HG03342 (cell line): Measurements from ENCODE around the gene ERICH6.
A peak's percentile ranks its signal among the peaks of the same experiment; 100 is the strongest.

Experiments used
- ATAC-seq: cut with Tn5 transposase; IDR thresholded peaks from one replicate; pipeline ENCODE4 v1.9.1; 2021; ENCODE audit warnings: mild to moderate bottlenecking, moderate library complexity; ENCODE audit not compliant: unreplicated experiment

ERICH6 gene

DNA sequence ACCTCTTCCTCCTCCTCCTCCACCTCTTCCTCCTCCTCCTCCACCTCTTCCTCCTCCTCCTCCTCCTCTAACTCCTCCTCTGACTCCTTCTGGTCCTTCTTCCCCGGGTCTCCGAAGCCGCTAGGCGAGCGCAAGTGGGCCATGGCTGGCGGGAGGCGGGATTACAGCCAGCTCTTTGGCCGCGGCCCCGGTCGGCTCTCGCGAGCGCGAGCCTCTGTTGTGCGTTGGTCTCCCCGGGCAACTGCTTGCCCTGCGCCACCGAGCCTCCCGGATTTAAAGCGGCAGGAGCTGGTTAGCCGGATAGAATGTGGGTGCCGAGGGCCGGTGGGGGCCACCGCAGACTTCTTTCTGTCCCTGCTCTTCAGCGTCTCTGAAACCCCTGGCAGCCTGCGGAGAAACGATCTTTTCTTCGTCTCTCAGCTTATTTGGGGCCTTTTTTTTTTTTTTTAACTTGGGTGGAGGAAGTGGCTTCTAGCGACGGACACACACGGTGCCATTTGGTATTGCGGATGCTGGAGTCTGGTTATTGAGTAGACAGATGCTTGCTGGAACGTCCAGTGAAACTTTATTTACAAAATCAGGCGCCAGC, at the start of gene ERICH6:
TSS of gene ERICH6 (minus strand) at position 165 of the 589 bp plus-strand sequence. CDS start at position 143, 22 bp downstream.
- peak; percentile 98 for ATAC-seq

DNA sequence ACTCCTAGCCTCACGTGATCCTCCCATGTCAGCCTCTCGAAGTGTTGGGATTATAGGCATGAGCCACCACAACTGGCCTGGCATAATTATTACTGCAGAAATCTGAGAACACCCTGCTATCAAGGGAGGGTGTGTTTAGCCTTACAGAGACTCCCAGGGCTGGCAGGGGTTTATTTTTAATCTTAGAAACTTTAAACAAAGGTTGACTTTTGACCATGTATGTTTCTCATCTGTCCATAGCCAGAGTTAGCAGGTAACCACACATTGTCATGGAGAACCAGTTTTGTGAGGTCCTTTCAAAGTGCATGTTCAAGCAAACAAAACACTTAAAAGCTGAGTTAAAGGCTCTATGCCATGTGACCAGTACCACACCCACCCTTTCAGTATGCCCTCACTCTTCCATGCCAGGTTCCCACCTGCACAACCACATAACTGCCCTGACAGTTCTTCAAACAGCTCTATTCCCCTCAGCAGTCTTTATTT, 48.1 kb upstream of the ERICH6 start:
- no peak for ATAC-seq

DNA sequence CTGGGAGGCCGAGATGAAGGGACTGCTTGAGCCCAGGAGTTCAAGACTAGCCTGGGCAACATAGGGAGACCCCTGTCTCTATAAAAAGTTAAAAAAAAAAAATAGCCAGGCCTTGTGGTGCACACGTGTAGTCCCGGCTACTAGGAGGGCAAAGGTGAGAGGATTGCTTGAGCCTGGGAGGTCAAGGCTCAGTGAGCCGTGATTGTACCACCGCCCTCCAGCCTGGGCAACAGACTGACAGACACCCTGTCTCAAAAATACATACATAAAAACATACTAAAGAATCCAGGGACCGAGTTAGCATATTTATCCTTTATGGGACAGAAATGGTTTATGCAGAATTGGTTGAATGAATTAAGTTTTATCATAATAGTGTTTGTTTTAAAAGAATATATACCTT, 45.5 kb upstream of the ERICH6 start:
- ATAC-seq = no peak

DNA sequence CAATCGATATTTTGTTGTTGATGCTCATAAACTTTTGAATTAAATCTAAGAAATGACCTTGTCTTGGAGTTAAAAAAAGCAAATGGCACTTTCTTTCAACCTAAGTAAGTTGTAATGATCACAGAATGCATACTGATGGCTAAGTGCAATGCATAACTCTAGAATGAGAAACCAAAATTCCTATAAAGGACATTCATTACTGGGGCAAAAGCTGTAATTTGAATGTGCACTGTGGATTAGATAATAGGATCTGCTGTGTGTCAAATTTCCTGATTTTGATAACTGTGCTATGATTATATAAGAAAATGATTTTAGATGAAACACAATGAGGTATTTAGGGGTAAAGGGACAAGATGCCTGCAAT, 44.9 kb upstream of the ERICH6 start:
- no peak for ATAC-seq

DNA sequence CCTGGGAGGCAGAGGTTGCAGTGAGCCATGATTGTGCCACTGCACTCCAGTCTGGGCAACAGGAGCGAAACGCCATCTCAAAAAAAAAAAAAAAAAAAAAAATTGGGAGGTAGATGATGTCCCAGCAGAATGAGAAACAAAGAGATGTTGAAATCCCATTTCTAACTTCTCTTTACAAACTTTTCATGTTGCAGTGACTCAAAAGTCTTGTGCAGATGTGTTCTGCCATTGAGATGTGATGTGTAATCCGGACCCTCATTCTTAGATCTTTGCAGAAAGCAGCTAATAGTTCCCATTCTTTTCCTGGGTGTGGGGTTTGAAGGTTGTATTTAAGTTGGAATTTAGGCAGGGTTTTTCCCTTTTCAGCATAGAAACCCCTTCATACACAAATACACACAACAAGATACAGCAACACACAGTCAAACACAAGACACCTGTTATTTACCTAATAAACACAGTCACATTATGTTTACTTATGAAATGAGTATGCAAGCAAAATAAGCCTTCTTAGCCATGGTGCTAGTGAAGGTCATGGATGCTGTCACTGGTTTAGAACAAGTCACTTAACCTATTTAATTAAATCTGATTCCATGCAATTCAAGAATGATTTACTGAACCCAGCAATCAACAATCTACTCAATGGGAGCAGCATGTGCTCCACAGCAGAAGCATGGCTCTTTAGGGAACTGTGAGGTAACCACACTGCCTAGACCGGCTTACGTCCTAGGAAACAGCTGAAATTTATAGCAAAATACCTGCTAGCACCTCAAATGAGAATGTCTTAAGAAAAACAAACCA, 44.4 kb upstream of the ERICH6 start:
- ATAC-seq = no peak

DNA sequence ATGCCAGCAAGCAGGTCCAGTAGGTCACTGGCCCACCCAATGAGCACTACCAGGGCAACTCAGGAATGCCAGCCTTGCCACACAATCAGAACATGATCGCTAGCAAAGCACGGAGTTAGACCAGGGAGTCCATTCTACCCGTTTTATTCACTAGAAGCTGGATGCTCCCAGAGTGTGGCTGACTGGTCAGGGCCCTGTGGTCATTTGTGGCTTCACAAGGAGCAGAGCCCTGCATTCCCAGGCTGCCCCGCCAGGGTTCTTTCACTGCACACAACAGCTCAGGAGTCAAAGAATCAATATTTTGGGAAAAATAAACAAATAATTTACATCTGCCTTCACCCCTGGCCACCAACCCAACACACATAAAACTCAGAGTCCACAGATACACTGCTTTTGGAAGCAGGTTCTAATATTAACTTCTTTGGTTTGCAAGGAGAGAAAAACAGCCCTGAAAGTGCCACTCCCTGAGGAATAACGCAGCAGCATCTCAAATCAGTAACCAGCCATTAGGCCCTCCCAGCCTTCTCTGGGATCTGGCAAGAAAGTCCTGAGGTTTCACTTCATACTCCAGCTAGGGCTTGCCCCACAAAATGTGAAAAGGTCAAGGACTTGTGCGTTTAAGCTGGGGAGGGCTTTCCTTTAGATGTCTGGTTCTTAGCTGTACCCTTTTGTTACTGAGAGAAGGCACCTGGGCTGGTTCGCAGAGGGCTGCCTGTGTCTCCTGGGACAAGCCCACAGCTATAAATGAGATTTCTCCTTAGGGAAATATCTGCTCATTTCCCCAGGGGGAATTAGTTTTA, 43.3 kb upstream of the ERICH6 start:
- ATAC-seq = no peak

DNA sequence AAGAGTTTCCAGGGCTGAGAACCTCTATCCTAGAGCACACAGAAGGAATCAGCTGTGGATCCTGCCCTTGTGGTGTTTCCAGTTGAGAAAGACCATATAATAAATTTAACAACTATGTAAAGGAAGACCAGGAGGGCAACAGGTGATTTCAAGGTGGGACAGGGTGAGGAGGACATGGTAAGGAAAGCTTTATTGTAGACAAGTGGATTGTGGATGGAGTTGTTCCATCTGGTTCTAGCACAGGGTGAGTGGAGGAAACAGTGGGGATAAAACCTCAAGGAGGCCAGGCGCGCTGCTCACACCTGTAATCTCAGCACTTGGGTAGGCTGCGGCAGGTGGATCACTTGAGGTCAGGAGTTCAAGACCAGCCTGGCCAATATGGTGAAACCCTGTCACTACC, 42.1 kb upstream of the ERICH6 start:
- ATAC-seq = no peak

DNA sequence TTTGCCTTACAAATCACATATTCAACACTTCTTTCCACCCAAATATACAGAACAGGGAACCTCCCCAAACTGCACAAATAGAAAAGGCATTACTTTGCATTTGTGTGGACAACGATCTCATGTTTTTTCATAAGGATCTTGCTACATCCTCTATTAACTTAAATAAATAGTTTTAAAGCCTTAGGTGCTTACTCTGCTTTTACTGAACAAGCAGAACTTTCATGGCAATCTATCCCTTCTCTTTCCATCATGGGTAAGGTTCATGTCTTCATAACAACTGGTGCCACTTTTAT, 41.1 kb upstream of the ERICH6 start:
- no peak for ATAC-seq

DNA sequence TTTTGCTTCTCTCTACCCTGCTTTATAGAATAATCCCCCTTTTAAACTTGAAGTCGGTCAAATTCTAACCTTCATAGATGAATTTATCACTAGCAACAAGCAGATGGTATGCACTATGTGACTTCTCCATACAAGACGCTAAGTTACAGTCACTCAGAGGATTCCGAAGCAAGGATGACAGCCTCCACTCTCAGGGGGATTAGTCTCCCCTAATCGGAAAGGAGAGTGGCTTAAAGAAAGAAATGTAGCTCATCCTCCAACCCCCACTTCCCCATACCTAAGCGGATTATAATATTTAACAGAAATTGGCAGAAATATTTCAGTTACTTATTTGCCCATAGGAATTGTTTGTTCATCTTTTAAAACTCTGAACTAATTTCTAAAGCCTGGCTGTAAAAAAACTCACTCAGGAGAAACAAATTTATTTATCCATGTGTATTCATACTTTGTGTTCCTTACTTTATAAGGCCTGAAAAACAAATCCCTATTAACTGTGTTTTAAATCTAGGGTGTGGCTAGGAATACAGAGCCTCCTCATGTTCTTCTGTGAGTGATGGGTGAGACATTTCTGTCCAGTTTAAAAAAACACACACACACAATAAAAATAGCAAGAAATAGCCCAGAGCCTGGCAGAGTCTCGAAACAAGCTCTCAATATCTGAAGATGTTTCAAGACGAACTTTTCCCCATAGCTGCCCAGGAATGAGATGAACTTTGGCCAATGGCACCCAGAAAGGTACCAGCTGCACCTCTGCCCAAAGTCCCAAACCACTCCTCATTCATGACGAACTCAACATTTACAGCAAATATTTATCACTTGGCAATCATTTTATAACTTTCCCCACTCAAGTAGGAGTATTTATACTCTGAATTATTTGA, 40.6 kb upstream of the ERICH6 start:
- ATAC-seq = no peak

DNA sequence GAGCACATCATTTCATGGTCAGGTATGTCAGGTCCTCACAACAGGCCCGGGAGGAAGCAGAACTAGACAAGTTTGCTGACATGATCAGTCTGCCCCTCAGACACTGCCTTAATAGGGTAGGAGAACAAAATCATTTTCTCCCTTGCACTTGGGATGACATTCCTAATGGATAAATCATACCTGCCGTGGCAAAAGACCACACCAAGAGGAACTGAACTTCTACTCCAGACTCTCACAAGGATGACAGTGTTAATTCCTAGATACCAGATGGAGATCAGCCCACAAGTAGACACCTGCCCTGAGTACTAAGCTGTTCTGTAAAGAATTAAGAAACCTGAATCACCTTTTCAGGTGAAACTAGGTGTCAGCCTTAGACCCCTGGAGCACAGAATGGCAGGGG, 39.8 kb upstream of the ERICH6 start:
- no peak for ATAC-seq

DNA sequence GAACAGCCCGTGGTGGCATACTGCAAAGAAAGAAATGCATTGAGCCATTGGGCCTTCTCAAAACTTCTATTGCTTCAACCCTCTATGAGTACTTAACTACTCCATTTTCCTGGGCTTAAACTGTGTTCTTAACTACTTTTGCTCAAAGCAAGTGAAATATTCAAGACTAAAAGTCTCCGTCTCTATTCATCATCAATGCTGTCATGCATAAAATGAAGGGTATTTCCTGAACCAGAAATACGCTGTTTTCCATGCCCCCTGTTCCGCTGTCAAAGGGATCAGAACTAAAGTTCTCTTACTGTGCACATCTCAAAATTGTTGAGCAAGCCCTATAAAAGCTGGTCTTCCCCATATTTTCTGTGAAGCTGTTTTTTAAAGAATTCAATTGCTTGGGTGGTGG, 39.0 kb upstream of the ERICH6 start:
- no peak for ATAC-seq

DNA sequence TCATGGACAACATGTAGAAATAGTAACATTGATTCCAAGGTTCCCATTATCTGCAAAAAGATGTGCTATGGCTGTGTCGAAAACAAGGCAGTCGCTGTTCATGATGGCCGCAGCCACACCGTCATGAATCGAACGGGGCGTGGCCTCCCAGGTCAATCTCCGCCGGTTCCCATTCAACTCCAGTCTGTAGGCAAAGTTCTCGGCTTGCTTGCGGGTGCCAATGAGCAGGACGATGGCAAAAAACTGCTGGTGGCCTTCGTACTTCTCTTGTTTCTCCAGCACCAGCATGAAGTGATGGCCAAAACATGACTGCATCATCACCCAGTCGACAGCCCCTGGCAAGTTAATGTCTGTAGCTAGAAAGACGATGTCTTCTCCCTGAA, 38.4 kb upstream of the ERICH6 start:
- ATAC-seq = no peak

DNA sequence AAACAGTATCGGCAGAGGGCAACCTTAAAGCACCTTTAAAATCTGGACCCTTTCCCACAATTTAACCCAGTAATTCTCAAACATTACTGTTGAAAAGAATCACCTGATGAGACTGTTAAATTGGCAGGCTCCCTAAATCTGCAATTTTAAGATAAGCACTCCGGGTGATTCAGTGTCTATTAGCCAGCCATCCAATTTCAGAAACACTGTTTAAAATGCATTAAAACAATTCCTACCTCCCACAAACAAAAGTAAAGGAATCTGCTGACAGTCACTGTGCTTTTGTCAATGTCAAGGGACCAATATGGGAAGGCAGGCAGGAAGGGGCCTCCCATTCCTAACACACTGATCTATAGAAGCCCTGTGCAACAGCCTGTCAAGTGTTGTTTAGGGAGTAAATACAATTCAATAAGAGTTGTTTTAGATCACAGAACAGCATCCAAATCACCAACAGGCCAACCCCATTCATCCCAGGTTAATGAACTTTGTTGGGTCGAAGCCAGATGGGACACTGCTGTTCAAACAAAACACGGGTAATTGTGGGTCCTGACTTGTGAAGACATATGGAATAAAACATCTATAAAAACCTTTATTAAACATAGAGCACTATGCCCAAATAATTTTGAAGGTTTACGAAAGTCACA, 37.9 kb upstream of the ERICH6 start:
- no peak for ATAC-seq

DNA sequence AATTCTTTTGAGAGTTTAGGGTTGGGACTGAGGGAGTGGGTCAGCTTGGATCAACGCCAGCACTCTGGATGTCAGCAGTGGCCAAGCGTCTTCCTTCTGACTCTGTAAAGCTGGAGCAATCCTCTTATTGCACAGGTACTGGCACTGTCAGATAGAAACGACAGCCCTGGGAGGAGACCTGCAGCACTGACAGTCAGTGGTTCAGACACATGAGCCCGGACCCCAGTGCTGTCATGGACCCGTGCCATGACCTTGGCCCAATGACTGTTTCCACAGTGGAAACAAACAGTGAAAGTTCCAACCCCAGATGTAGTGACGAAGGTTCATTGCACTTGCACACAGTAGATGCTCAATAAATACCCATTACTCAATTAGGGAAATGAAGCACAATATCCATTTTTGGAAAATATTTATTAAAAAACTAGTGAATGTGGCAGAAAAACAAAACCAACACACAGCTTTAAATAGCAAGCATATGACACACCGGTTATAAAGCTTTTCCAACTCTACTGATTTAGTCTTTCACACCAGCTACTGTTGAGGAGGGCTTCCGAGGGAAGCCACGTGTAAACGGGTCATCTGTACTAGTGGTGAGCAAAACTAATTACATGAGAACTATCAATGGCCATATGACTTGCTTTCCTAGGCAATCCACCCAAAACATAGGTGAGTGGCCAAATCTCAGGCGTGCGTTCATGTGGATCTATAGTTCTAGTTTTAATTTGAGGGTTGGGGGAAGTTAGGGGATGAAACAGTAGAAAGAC, 37.2 kb upstream of the ERICH6 start:
- no peak for ATAC-seq

DNA sequence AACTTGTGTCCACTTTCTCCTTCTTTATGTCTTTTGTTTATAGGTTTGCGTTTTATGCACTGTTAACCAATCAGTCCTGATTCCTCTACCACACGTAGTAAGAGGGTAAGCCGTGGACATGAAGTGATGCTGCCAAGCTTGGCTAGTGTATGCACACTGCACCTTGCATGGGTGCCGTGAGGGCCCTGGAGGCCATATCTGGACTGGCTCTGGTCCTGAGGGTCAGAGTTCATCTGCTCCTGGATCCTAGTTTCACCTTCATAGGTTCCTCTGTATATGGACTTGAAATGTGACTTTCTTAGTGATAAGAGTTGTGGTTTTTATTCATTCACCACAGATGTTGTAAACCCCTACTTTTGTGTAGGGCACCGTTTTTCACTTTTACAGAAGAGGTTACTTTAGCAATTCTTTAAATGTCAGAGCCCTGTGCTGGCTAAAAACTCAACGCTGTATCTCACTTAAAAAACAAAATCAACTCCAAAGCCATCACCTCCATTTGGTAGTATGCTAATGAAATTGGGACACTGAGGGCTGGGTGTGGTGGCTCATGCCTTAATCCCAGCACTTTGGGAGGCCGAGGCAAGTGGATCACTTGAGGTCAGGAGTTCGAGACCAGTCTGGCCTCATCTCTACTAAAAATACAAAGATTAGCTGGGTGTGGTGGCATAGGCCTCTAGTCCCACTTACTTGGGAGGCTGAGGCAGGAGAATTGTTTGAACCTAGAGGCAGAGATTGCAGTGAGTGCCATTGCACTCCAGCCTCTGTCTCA, 36.3 kb upstream of the ERICH6 start:
- peak; percentile 25 for ATAC-seq

DNA sequence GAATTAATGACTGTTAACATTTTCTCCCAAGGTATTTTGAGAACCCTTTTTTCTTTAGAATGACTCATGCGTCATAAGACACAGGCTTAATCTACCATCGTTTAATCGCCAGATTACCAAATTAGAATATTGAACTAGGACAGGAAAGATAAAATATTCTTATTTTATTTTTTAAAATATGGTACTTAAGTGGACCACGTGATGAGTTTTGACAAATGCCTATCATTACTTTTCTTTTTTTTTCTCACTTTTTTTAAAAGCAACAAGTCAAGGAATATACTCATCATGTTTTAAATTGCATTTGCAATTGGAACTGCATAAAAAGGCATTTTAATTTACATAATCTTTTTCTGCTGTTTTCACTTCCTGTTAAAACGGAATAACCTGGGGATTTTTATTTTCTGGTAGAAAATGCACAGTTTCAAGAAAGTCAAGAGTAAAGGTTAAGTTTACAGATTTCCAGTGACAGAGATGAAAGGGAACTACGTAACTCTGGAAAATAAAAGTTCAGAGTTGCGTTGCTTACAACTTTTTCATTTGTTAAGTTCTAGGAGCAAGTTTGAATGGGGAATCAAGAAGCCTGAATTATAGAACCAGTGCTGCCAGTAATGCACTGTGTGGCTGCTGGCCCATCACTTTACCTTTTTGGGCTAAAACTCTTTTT, 35.6 kb upstream of the ERICH6 start:
- peak; percentile 32 for ATAC-seq

DNA sequence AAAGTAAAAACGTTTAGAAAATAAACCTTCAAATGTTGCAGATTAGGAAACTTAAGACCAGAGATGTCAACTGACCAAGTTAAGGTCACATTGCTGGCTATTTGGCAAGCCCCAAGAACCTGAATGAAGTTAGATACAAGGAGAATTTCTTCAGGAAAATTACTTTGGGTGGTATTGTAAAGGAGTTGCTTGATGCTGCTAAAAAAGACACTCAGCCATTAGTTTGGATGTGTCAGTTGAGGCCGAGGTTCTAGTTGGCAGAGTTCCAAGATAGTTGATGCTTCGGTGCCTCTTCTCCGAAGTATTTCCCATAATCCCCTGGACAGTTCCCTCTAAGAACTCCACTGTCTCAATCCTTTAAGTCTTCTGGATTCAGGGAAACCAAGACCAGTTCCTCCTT, 35.0 kb upstream of the ERICH6 start:
- ATAC-seq = no peak

DNA sequence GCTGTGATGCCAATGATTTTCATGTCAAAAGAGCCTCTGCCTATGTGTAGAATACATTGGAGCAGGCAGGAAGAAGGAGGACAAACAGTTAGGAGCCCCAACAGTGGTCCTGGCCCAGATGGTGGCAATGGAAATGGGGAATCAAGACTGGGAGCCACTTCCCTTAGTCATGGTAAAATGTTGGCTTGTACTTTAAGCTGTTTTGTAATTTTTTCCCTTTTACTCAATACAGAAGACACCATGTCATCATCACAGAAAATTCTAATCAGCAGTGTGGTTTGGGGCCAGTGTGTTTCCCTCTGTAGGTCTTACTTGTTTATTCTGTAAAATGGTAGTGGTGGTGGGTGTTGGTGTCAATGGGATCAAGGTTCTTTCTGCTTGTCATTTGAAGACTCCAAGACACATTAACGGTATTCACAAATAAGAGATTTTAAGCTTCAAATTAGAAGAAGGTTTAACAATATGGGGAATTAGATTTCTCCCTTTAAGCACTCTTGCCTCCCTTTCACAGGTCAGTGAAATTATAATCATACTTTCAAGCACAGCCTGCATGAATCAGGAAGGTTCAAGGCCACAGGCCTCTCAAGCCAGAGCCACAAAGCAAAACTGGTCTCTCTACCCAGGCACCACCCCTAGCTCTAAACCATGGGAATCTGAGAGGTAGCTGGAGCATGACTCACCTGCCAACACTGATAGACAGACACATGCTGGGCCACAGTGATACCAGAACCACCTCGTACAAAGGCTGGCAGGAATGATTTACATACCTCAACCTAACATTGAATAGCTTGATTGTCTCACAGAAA, 34.4 kb upstream of the ERICH6 start:
- ATAC-seq = peak; percentile 40
